Mucosa of descending colon (tissue), 3 donors: Measurements from ENCODE around the gene LCN10. TPM values are rescaled to one million over a fixed set of nuclear protein-coding genes. Genes with fewer than 3 reads are reported as not detected.
"Not testable (repeated sequence)": the region's sequence is repeated elsewhere in the genome, so short reads cannot be mapped to it uniquely, and the experiment has no call there.

Experiments used
- ATAC-seq: fragments of 200-7000 bp; cut with Tn5 transposase; one replicate; pipeline ENCODE4 v1.9.1; 2020; ENCODE audit warnings: mild to moderate bottlenecking, moderate library complexity
- DNase-seq, 3 donors: peaks; one replicate each; pipeline ENCODE4 v3.0.0-alpha.2; 2020
- H3K36me3 ChIP-seq: fragments of 200-600 bp; one replicate; pipeline ENCODE4 v1.8.0; 2021; ENCODE audit warnings: low read depth, mild to moderate bottlenecking
- H3K4me1 ChIP-seq: fragments of 200-600 bp; one replicate; pipeline ENCODE4 v1.8.0; 2021; ENCODE audit warnings: low read depth, mild to moderate bottlenecking
- H3K4me3 ChIP-seq: fragments of 200-600 bp; one replicate; pipeline ENCODE4 v1.8.0; 2021; ENCODE audit warnings: mild to moderate bottlenecking
- H3K9me3 ChIP-seq: fragments of 200-600 bp; one replicate; pipeline ENCODE4 v1.8.0; 2021; ENCODE audit warnings: mild to moderate bottlenecking
- CTCF ChIP-seq: fragments of 200-600 bp; IDR thresholded peaks from one replicate; pipeline ENCODE4 v1.8.0; 2022; ENCODE audit warnings: antibody characterized with exemption, mild to moderate bottlenecking
- intact Hi-C, 2 donors: fragments of 100-400 bp; cut with DNase I in 1 of 2; cut with micrococcal nuclease in 1 of 2; formaldehyde crosslinking; loops; one replicate each; pipeline versions ENCODE4 v1.11.0 to v1.11.1; 2022; cut with DNase I, micrococcal nuclease
- long read RNA-seq, 2 donors: library from polyadenylated mRNA; unstranded; transcript quantifications; one replicate each; pipeline ENCODE4 v2.0.0, GENCODE V29; 2019 to 2021
- total RNA-seq, 3 donors: library from RNA; stranded (reverse); fragmentation: NEBNext Ultra II Directional in 2 of 3; extraction: Animal tissue kit (Norgen Biotek cat#: 25700) in 2 of 3; gene quantifications; one replicate each; pipeline versions ENCODE4 v1.2.1 to v1.2.4, GENCODE V29; 2021 to 2023
- donor health status: DM: no; HTN: no; CAD: no; lungs with moderate emphysema.
- donor health status: DM: no; HTN: no; CAD: no.
- donor health status: DM: no; HTN: yes; CAD: no.

The LCN10 gene
- total RNA-seq: 1 to 10 TPM in 2 of 3 donors, under 1 TPM in 1; 0.12 to 5.1 (median 2.7) TPM
- long read RNA-seq, donor 1, partial matches to known transcripts: 2 of 2 reads
- long read RNA-seq, donor 1, other reads (novel, unspliced or antisense): 0 of 2 reads
- long read RNA-seq, donor 2: 0 reads

- H3K4me3 ChIP-seq: no peak within 1 kb of the TSS
- peaks cover 7% of the 10 kb centered on the region for H3K4me1 ChIP-seq
- H3K9me3 ChIP-seq: no peaks in the 10 kb centered on the region
- intact Hi-C loops: no loop called here
- H3K36me3 ChIP-seq: no peaks in the 10 kb centered on the region
- TF ChIP-seq CTCF: no peak
- ATAC-seq: peak; percentile 28
- peak in 1 of 3 donors; percentile 32 for DNase-seq
Measured at GRCh38 chr9:136742591-136743391, at the start of gene LCN10. LCN10 (minus strand) TSS chr9:136742940; CDS start chr9:136742903, 37 bp downstream.

- peak overlapping the region; percentile 59 for H3K4me3 ChIP-seq
- peaks cover 3% of the 10 kb centered on the region for H3K36me3 ChIP-seq
- DNase-seq (peak; percentile 85 to 91 (median 88)), ATAC-seq (peak; percentile 70)
- peak; percentile 75 for TF ChIP-seq CTCF
- peaks cover 53% of the 10 kb centered on the region for H3K4me1 ChIP-seq
- H3K9me3 ChIP-seq: no peaks in the 10 kb centered on the region
- intact Hi-C loops: no loop called here
Measured at GRCh38 chr9:136791516-136792276, 49.0 kb upstream of the LCN10 start.

- peaks cover 53% of the 10 kb centered on the region for H3K4me1 ChIP-seq
- ATAC-seq (peak; percentile 86), DNase-seq (peak; percentile 100)
- TF ChIP-seq CTCF: no peak
- intact Hi-C loops: no loop called here
- H3K4me3 ChIP-seq: peak within 1 kb of the TSS; percentile 59
- peaks cover 3% of the 10 kb centered on the region for H3K36me3 ChIP-seq
- no peaks in the 10 kb centered on the region for H3K9me3 ChIP-seq
Measured at GRCh38 chr9:136790640-136791515, 48.1 kb upstream of the LCN10 start, which contains the start of gene TMEM141. TMEM141 (plus strand) TSS chr9:136791344; CDS start chr9:136791371, 27 bp downstream.

GRCh38 chr9:136789523-136789937, 46.8 kb upstream of the LCN10 start:
- no peak for TF ChIP-seq CTCF
- no peak for ATAC-seq
- H3K9me3 ChIP-seq: no peaks in the 10 kb centered on the region
- H3K36me3 ChIP-seq: peaks cover 3% of the 10 kb centered on the region
- no peak overlapping the region for H3K4me3 ChIP-seq
- no peak for DNase-seq
- peaks cover 49% of the 10 kb centered on the region for H3K4me1 ChIP-seq
- intact Hi-C loops: loop anchor here in 1 of 2 donors (5.0 kb wide), 1 partner anchor 238 kb away; the partner anchor contains the start of gene ABCA2

- not testable (repeated sequence) for ATAC-seq, H3K9me3 ChIP-seq, H3K4me3 ChIP-seq, H3K36me3 ChIP-seq
- peak; percentile 55 to 75 (median 62) for DNase-seq
- intact Hi-C loops: loop anchor here in 1 of 2 donors (5.0 kb wide), 1 partner anchor 238 kb away; the partner anchor contains the start of gene ABCA2
- peaks cover 46% of the 10 kb centered on the region for H3K4me1 ChIP-seq
Measured at GRCh38 chr9:136788644-136789522, 46.1 kb upstream of the LCN10 start.
